ENCODE data around the gene TSNAX. TPM values are rescaled to one million over a fixed set of nuclear protein-coding genes. Genes with fewer than 3 reads are reported as not detected.
A peak's percentile ranks its signal among the peaks of the same experiment; 100 is the strongest.

TSNAX gene
- total and polyA plus RNA-seq, 9 of the 15 experiments (the other 6 are each of a cell fraction or from before 2014, with no cell fraction given): 33.8 to 102 (median 61.2) TPM

- CTCF ChIA-PET (ENCODE audit: low intra/inter-chr PET ratio): interaction anchor here (0.6 to 3.0 kb wide), 6 partner anchors 181 to 810 kb away, joined by 3 to 34 read pairs (median 3); no protein-coding TSS in a partner anchor
- Histone ChIP-seq H3K4me3 (peak overlapping the region; percentile 37), H3K9ac (ENCODE audit: insufficient read depth in 1 of 2, low read depth in 2 of 2, low read length in 2 of 2) (peak overlapping the region in 1 of 2 experiments; percentile 18; a peak in 2 of 4 replicates), H2AFZ (ENCODE audit: low read depth, low read length) (peak overlapping the region; percentile 82), H3K36me3 (ENCODE audit: control insufficient read depth, insufficient read depth, low read length) (no peaks in the 10 kb centered on the region), H3K9me1 (ENCODE audit: control insufficient read depth, insufficient read depth, low read length) (no peaks in the 10 kb centered on the region), H3K9me3 (replicated peaks; ENCODE audit: control insufficient read depth, insufficient read depth, low read depth, low read length) (no peaks in the 10 kb centered on the region), H3K27me3 (ENCODE audit: control insufficient read depth in 2 of 2, insufficient read depth in 2 of 2, low read length in 2 of 2) (peaks cover 3 to 10% of the 10 kb centered on the region in 2 experiments; a peak in 3 of 5 replicates), H3K79me2 (ENCODE audit: control insufficient read depth, insufficient read depth, low read length) (no peaks in the 10 kb centered on the region), H3K4me1 (replicated peaks in 1 of 2; ENCODE audit: control insufficient read depth in 2 of 2, insufficient read depth in 2 of 2, low read length in 2 of 2) (peaks cover 0 to 5% of the 10 kb centered on the region in 2 experiments; a peak in 2 of 5 replicates), H4K20me1 (replicated peaks; ENCODE audit: control insufficient read depth, insufficient read depth, low read length) (no peaks in the 10 kb centered on the region), H3K27ac (ENCODE audit: extremely low read depth, low read depth, low read length) (0 out of 3 replicates have a peak overlapping the region, but pooled peaks have one; percentile 22), H3K4me2 (ENCODE audit: insufficient read depth, low read length) (peak overlapping the region; percentile 89)
- intact Hi-C loops (cut with micrococcal nuclease): loop anchor here (1.0 to 10.0 kb wide), 6 partner anchors 181 to 806 kb away; partner anchors contain the start of gene EGLN1
- DNase-seq (ENCODE audit: extremely low read depth in 1 of 4, low spot score in 3 of 4): peak; percentile 47 to 80 (median 58)
- 5% methylated on average over 8 of the region's 8 CpGs for WGBS (ENCODE audit: insufficient coverage, low coverage, missing lambda C conversion rate)
- FAIRE-seq: peak; percentile 93
- ATAC-seq: peak; percentile 90
- POLR2A ChIA-PET: interaction anchor here (0.6 to 1.8 kb wide), 3 partner anchors 12 to 247 kb away, joined by 3 to 5 read pairs (median 3); no protein-coding TSS in a partner anchor
- in situ Hi-C loops (cut with MboI): loop anchor here (5.0 to 10.0 kb wide), 2 partner anchors 241 to 799 kb away; no protein-coding TSS in a partner anchor
- no TSS peak for BruUV-seq (replicated peaks)
- TF ChIP-seq FOXO4 (CRISPR knock-in tag; IDR thresholded peaks at IDR 0.05) (0 out of 2 replicates have a peak, but pooled peaks have one; percentile 33), EHMT2 (IDR thresholded peaks at IDR 0.05) (0 out of 2 replicates have a peak, but pooled peaks have one; percentile 31), ATF1 (CRISPR knock-in tag; IDR thresholded peaks at IDR 0.05) (no peak), ATF1 (tag; IDR thresholded peaks at IDR 0.05) (0 out of 2 replicates have a peak, but pooled peaks have one; percentile 3), SP1 (CRISPR knock-in tag; IDR thresholded peaks at IDR 0.05) (no peak), BRD9 (IDR thresholded peaks at IDR 0.05; ENCODE audit: low read depth, partially characterized antibody) (peak; percentile 73), ZBTB40 (IDR thresholded peaks at IDR 0.05) (peak; percentile 83), ZBTB40 (CRISPR knock-in tag; IDR thresholded peaks at IDR 0.05) (no peak), ZNF512 (tag; IDR thresholded peaks at IDR 0.05) (0 out of 2 replicates have a peak, but pooled peaks have one; percentile 11)
Observed at GRCh38 chr1:231603598-231604275, 75.3 kb downstream of the TSNAX start.
